ENCODE data around the gene CENPO. TPM values are rescaled to one million over a fixed set of nuclear protein-coding genes. Genes with fewer than 3 reads are reported as not detected.

Gene CENPO
- total and polyA plus RNA-seq, 2 experiments from 2014 or later: 9.7 to 14.6 TPM

GRCh38 chr2:24832521-24832920 is 39.3 kb downstream of the CENPO start:
- no peak for DNase-seq (ENCODE audit: low spot score)
- no peak for TF ChIP-seq EZH2phosphoT487 (IDR thresholded peaks at IDR 0.05; ENCODE audit: low read depth, severe bottlenecking, unreplicated experiment)
- no peak for TF ChIP-seq CTCF (IDR thresholded peaks at IDR 0.05; ENCODE audit: poor library complexity)
- TF ChIP-seq EZH2 (IDR thresholded peaks at IDR 0.05; ENCODE audit: borderline replicate concordance): no peak

GRCh38 chr2:24832931-24833701 is 39.9 kb downstream of the CENPO start:
- Histone ChIP-seq H3K79me2 (no peaks in the 10 kb centered on the region), H3K9me2 (replicated peaks; ENCODE audit: insufficient read depth) (no peaks in the 10 kb centered on the region), H3K36me3 (replicated peaks; ENCODE audit: insufficient read depth, low read depth) (no peaks in the 10 kb centered on the region), H3K4me2 (no peak overlapping the region), H3K4me1 (ENCODE audit: insufficient read depth) (no peaks in the 10 kb centered on the region), H2AFZ (no peak overlapping the region), H3K4me3 (no peak overlapping the region), H3K27me3 (no peaks in the 10 kb centered on the region), H3K9me3 (ENCODE audit: low read depth) (no peaks in the 10 kb centered on the region), H3K27ac (no peak overlapping the region), H4K20me1 (ENCODE audit: insufficient read depth, poor library complexity, severe bottlenecking) (no peaks in the 10 kb centered on the region)
- 75% methylated on average over 22 of the region's 22 CpGs for WGBS (ENCODE audit: low lambda C conversion rate, missing lambda C conversion rate)
- no peak for DNase-seq (ENCODE audit: low spot score)
- TF ChIP-seq CTCF (IDR thresholded peaks at IDR 0.05; ENCODE audit: poor library complexity): no peak
- TF ChIP-seq EZH2phosphoT487 (IDR thresholded peaks at IDR 0.05; ENCODE audit: low read depth, severe bottlenecking, unreplicated experiment): no peak
- no peak for TF ChIP-seq EZH2 (IDR thresholded peaks at IDR 0.05; ENCODE audit: borderline replicate concordance)

More at GRCh38 chr2:24832521-24832920, 39.3 kb downstream of the CENPO start:
- Histone ChIP-seq H4K20me1 (ENCODE audit: insufficient read depth, poor library complexity, severe bottlenecking) (no peaks in the 10 kb centered on the region), H3K27me3 (no peaks in the 10 kb centered on the region), H2AFZ (no peak overlapping the region), H3K79me2 (no peaks in the 10 kb centered on the region), H3K9me3 (ENCODE audit: low read depth) (no peaks in the 10 kb centered on the region), H3K9me2 (replicated peaks; ENCODE audit: insufficient read depth) (no peaks in the 10 kb centered on the region), H3K4me3 (no peak overlapping the region), H3K4me1 (ENCODE audit: insufficient read depth) (no peaks in the 10 kb centered on the region), H3K36me3 (replicated peaks; ENCODE audit: insufficient read depth, low read depth) (no peaks in the 10 kb centered on the region), H3K4me2 (no peak overlapping the region), H3K27ac (no peak overlapping the region)
- WGBS (ENCODE audit: low lambda C conversion rate, missing lambda C conversion rate): 77% methylated on average over 9 of the region's 9 CpGs

GRCh38 chr2:24833821-24834732 is 40.9 kb downstream of the CENPO start:
- no peaks in the 10 kb centered on the region for H3K27me3 ChIP-seq
- H3K4me2 ChIP-seq: no peak overlapping the region
- H2AFZ ChIP-seq: no peak overlapping the region
- no peak overlapping the region for H3K27ac ChIP-seq
- TF ChIP-seq EZH2 (IDR thresholded peaks at IDR 0.05; ENCODE audit: borderline replicate concordance): no peak
- no peak for TF ChIP-seq EZH2phosphoT487 (IDR thresholded peaks at IDR 0.05; ENCODE audit: low read depth, severe bottlenecking, unreplicated experiment)
- TF ChIP-seq CTCF (IDR thresholded peaks at IDR 0.05; ENCODE audit: poor library complexity): no peak
- no peaks in the 10 kb centered on the region for H3K9me3 ChIP-seq (ENCODE audit: low read depth)
- no peaks in the 10 kb centered on the region for H3K9me2 ChIP-seq (replicated peaks; ENCODE audit: insufficient read depth)
- no peaks in the 10 kb centered on the region for H3K4me1 ChIP-seq (ENCODE audit: insufficient read depth)
- H3K79me2 ChIP-seq: no peaks in the 10 kb centered on the region
- 94% methylated on average over 22 of the region's 32 CpGs for WGBS (ENCODE audit: low lambda C conversion rate, missing lambda C conversion rate)
- DNase-seq (ENCODE audit: low spot score): no peak
- H3K36me3 ChIP-seq (replicated peaks; ENCODE audit: insufficient read depth, low read depth): no peaks in the 10 kb centered on the region
- H3K4me3 ChIP-seq: no peak overlapping the region
- no peaks in the 10 kb centered on the region for H4K20me1 ChIP-seq (ENCODE audit: insufficient read depth, poor library complexity, severe bottlenecking)
